T-helper 17 cell (primary cell): ENCODE measurements around the gene RAB23. TPM values are rescaled to one million over a fixed set of nuclear protein-coding genes. Genes with fewer than 3 reads are reported as not detected.

Experiments used
- ATAC-seq: fragments of 150-1000 bp; cut with Tn5 transposase; 2 replicates; pipeline ENCODE4 v1.10.0; 2021; ENCODE audit warnings: mild to moderate bottlenecking, moderate library complexity
- DNase-seq, 3 donors: peaks; one replicate each; pipeline versions ENCODE4 v3.0.0 to v3.0.0-alpha.2; 2020 to 2021
- H3K9me3 ChIP-seq: one replicate; pipeline ENCODE4 v1.7.0; 2013; ENCODE audit warnings: low read length, mild to moderate bottlenecking; ENCODE audit not compliant: control insufficient read depth, poor library complexity, severe bottlenecking
- H3K27ac Mint-ChIP-seq: one replicate; pipeline ENCODE4 v1.8.0; 2022; ENCODE audit warnings: mild to moderate bottlenecking, moderate library complexity, mixed read lengths
- H3K27me3 Mint-ChIP-seq: one replicate; pipeline ENCODE4 v1.8.0; 2022; ENCODE audit warnings: mixed read lengths
- H3K36me3 Mint-ChIP-seq: one replicate; pipeline ENCODE4 v1.8.0; 2022; ENCODE audit warnings: low read depth, mixed read lengths
- H3K4me1 Mint-ChIP-seq: one replicate; pipeline ENCODE4 v1.8.0; 2022; ENCODE audit warnings: mild to moderate bottlenecking, mixed read lengths
- H3K4me3 Mint-ChIP-seq: one replicate; pipeline ENCODE4 v1.8.0; 2022; ENCODE audit warnings: mild to moderate bottlenecking, moderate library complexity, mixed read lengths
- total RNA-seq, 4 donors: library from RNA in 2 of 4; stranded (reverse) in 2 of 4; gene quantifications; one replicate each; pipeline ENCODE4 v1.2.3 and lab custom pipeline; 2022 to 2026

RAB23 gene
- total RNA-seq, 2 donors from 2014 or later = 0.29 to 0.35 TPM

- ATAC-seq (no peak), DNase-seq (no peak)
- Mint-ChIP-seq H3K27ac (no peak overlapping the region), H3K27me3 (no peaks in the 10 kb centered on the region), H3K36me3 (peaks cover 10% of the 10 kb centered on the region), H3K4me3 (no peak overlapping the region), H3K4me1 (peaks cover 2% of the 10 kb centered on the region)
- peaks cover 4% of the 10 kb centered on the region for H3K9me3 ChIP-seq
These were observed 58.2 kb downstream of the RAB23 start for GRCh38 chr6:57163956-57164355.

- no peak for DNase-seq
- Mint-ChIP-seq H3K27me3 (no peaks in the 10 kb centered on the region), H3K4me3 (no peak overlapping the region), H3K27ac (no peak overlapping the region), H3K36me3 (peaks cover 10% of the 10 kb centered on the region), H3K4me1 (peaks cover 2% of the 10 kb centered on the region)
- ATAC-seq = no peak
- peaks cover 4% of the 10 kb centered on the region for H3K9me3 ChIP-seq
These were observed 59.6 kb downstream of the RAB23 start for GRCh38 chr6:57162516-57162915.

GRCh38 chr6:57162028-57162427 is 60.1 kb downstream of the RAB23 start:
- H3K9me3 ChIP-seq = peaks cover 4% of the 10 kb centered on the region
- ATAC-seq = no peak
- H3K4me1 Mint-ChIP-seq = no peaks in the 10 kb centered on the region
- H3K4me3 Mint-ChIP-seq = no peak overlapping the region
- peaks cover 10% of the 10 kb centered on the region for H3K36me3 Mint-ChIP-seq
- H3K27me3 Mint-ChIP-seq = no peaks in the 10 kb centered on the region
- DNase-seq = no peak
- H3K27ac Mint-ChIP-seq = no peak overlapping the region

DNA sequence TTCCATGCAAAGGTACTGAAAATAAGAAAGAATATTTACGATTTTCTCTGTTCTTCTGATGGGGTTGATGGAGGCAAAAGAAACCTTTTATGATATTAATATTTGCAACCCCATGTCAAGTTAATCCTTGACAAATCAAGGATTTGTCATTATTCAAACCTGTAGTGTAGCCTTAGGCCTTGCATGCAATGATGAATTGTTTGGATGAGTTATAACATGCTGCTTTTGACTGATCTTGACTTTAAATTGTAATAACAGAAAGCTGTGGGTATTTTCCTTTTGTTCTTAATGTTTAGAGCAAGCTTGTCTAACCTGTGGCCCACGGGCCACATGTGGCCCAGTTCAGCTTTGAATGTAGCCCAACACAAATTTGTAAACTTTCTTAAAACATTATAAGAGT is 63.0 kb downstream of the RAB23 start:
- Mint-ChIP-seq H3K27me3 (no peaks in the 10 kb centered on the region), H3K36me3 (peaks cover 2% of the 10 kb centered on the region), H3K4me1 (no peaks in the 10 kb centered on the region), H3K27ac (no peak overlapping the region), H3K4me3 (no peak overlapping the region)
- no peak for DNase-seq
- no peaks in the 10 kb centered on the region for H3K9me3 ChIP-seq
- ATAC-seq = no peak

DNA sequence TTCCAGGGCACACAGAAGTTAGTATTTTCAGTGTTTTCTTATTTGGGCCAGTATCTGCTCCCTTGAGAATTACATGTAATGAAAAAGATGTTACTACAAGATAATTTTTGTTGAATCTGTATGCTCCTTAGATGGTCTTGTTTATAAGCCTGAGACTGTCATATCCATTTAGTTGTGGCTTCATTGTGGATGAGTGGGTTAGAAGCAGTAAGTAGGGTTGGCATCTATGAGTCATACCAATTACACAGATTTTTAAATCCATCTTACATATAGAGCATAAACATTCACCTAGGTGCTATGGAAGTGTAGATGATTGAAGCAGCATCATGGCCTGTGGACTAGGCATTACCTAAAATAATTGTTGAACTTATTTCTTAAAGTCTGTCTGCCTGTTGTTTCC is 63.4 kb downstream of the RAB23 start:
- Mint-ChIP-seq H3K4me3 (no peak overlapping the region), H3K27me3 (no peaks in the 10 kb centered on the region), H3K27ac (no peak overlapping the region), H3K4me1 (no peaks in the 10 kb centered on the region), H3K36me3 (peaks cover 2% of the 10 kb centered on the region)
- no peaks in the 10 kb centered on the region for H3K9me3 ChIP-seq
- ATAC-seq = no peak
- no peak for DNase-seq

DNA sequence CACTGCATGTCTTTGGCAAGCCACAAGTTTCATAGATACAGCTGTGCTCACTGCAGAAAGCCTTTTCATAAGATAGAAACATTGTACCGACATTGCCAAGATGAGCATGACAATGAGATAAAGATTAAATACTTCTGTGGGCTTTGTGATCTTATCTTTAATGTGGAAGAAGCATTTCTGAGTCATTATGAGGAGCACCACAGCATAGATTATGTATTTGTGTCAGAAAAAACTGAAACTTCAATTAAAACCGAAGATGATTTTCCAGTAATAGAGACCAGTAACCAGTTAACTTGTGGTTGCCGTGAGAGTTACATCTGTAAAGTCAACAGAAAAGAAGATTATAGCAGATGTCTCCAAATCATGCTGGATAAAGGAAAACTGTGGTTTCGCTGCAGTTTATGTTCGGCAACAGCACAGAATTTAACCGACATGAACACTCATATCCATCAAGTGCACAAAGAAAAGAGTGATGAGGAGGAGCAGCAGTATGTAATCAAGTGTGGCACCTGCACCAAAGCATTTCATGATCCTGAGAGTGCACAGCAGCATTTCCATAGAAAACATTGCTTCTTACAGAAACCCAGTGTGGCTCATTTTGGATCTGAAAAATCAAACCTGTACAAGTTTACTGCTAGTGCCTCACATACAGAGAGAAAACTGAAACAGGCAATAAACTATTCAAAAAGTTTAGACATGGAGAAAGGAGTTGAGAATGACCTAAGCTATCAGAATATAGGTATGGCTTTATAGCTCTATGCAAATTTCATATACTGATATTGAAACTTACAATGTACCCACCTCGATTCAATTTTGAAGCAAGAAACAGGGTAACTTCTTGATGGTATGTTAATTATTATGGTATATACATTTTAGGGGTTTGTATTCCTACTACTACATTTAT is 73.9 kb downstream of the RAB23 start:
- DNase-seq (no peak), ATAC-seq (peak; percentile 48)
- Mint-ChIP-seq H3K27ac (peak overlapping the region; percentile 62), H3K4me1 (peaks cover 20% of the 10 kb centered on the region), H3K36me3 (peaks cover 3% of the 10 kb centered on the region), H3K27me3 (no peaks in the 10 kb centered on the region), H3K4me3 (peak overlapping the region; percentile 3)
- no peaks in the 10 kb centered on the region for H3K9me3 ChIP-seq

GRCh38 chr6:57147401-57147800 is 74.7 kb downstream of the RAB23 start:
- H3K36me3 Mint-ChIP-seq = peaks cover 3% of the 10 kb centered on the region
- no peak for ATAC-seq
- H3K9me3 ChIP-seq = no peaks in the 10 kb centered on the region
- peak overlapping the region; percentile 62 for H3K27ac Mint-ChIP-seq
- DNase-seq = no peak
- H3K4me3 Mint-ChIP-seq = peak overlapping the region; percentile 1
- no peaks in the 10 kb centered on the region for H3K27me3 Mint-ChIP-seq
- H3K4me1 Mint-ChIP-seq = peaks cover 20% of the 10 kb centered on the region

- H3K27me3 Mint-ChIP-seq = no peaks in the 10 kb centered on the region
- H3K36me3 Mint-ChIP-seq = peaks cover 4% of the 10 kb centered on the region
These were observed 78.4 kb downstream of the RAB23 start for GRCh38 chr6:57143690-57144089.

GRCh38 chr6:57142178-57142525 is 80.0 kb downstream of the RAB23 start:
- Mint-ChIP-seq H3K36me3 (peaks cover 8% of the 10 kb centered on the region), H3K4me1 (peaks cover 6% of the 10 kb centered on the region), H3K27ac (no peak overlapping the region), H3K4me3 (no peak overlapping the region), H3K27me3 (no peaks in the 10 kb centered on the region)
- ATAC-seq (no peak), DNase-seq (no peak)
- H3K9me3 ChIP-seq = no peaks in the 10 kb centered on the region

More at GRCh38 chr6:57143690-57144089, 78.4 kb downstream of the RAB23 start:
- no peak for DNase-seq
- H3K9me3 ChIP-seq = no peaks in the 10 kb centered on the region
- Mint-ChIP-seq H3K4me3 (no peak overlapping the region), H3K27ac (no peak overlapping the region), H3K4me1 (peaks cover 18% of the 10 kb centered on the region)
- no peak for ATAC-seq

GRCh38 chr6:57141451-57142177 is 80.5 kb downstream of the RAB23 start:
- Mint-ChIP-seq H3K4me3 (no peak overlapping the region), H3K36me3 (peaks cover 13% of the 10 kb centered on the region), H3K27ac (peak overlapping the region; percentile 80), H3K27me3 (no peaks in the 10 kb centered on the region), H3K4me1 (peaks cover 8% of the 10 kb centered on the region)
- ATAC-seq (no peak), DNase-seq (no peak)
- no peaks in the 10 kb centered on the region for H3K9me3 ChIP-seq

- Mint-ChIP-seq H3K27ac (no peak overlapping the region), H3K4me1 (peaks cover 7% of the 10 kb centered on the region), H3K4me3 (no peak overlapping the region), H3K36me3 (peaks cover 21% of the 10 kb centered on the region), H3K27me3 (no peaks in the 10 kb centered on the region)
- DNase-seq (no peak), ATAC-seq (no peak)
- no peaks in the 10 kb centered on the region for H3K9me3 ChIP-seq
These were observed 84.1 kb downstream of the RAB23 start for GRCh38 chr6:57138026-57138425.

GRCh38 chr6:57137350-57137749 is 84.8 kb downstream of the RAB23 start:
- Mint-ChIP-seq H3K27me3 (no peaks in the 10 kb centered on the region), H3K36me3 (peaks cover 20% of the 10 kb centered on the region), H3K4me1 (peaks cover 7% of the 10 kb centered on the region), H3K4me3 (no peak overlapping the region), H3K27ac (no peak overlapping the region)
- no peaks in the 10 kb centered on the region for H3K9me3 ChIP-seq
- no peak for DNase-seq
- no peak for ATAC-seq
